Measurements from ENCODE around the gene MYO7B.
"Not testable (repeated sequence)": the region's sequence is repeated elsewhere in the genome, so short reads cannot be mapped to it uniquely, and the experiment has no call there.

The MYO7B gene

DNA sequence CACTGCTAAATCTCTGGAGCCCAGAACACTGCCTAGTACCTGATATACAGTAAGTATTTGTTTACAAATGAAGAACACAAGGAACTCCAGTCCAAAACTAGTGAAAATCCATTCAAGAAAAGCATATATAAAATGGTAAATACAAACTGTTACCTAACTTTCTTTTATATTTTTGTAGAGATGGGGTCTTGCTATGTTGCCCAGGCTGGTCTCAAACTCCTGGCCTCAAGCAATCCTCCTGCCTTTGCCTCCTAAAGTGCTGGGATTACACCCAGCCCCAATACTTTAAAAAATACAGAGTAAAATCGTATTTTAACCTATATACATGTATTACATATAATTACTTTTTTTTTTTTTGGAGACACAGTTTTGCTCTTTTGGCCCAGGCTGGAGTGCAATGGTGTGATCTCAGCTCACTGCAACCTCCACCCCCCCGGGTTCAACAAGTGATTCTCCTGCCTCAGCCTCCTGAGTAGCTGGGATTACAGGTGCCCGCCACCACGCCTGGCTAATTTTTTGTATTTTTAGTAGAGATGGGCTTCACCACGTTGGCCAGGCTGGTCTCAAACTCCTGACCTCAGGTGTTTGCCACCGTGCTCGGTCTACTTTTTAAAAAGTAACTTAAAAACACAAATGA is 11.2 kb upstream of the MYO7B start:
- not testable (repeated sequence) for DNase-seq

- DNase-seq: no peak
Observed at GRCh38 chr2:127525691-127526131, 9.8 kb upstream of the MYO7B start.

DNA sequence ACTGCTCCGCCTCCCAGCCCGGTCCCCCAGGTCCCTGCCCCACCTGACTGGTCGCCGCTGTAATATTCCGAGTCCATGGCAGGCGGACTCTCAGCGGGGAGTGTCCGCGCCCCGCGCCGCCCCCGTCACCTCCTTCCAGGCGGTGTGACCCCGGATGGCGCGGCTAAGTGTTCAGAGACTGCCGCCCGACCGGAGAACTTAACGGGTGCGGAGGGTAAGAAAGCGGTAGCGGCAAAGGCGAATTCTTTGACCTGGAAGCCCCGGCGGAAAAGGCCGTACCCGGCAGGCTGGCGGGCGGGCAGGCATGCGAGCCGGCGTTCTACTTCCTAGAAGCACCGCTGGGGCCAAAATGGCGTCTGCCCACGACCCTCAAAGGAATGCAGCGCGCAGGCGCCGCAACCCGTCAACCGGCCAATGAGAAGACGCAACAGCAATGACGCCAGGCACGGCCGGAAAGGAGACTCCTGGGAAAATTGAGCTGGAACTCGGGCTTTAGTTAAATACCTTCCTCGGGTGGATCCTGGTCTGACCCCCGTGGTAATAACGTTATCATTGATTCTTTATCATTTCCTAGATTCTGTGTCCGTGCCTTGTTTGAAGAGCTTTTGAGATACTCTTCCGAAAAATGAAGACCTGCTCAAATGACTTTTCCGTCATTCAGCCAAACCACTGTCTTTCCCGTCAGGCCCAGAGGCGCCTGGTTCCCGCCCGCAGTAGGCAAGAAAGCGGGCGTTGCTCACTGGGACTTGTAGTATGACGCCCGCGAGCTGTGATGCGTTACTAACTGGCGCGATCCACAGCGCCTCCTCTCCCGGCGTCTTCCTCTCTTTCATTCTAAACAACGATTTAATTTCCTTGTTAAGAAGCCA is 9.1 kb upstream of the MYO7B start, which contains the start of gene IWS1:
Gene IWS1 (minus strand): TSS at position 358 of the 869 bp plus-strand sequence. CDS start 281 bp downstream, at position 77.
- DNase-seq: peak; percentile 97

GRCh38 chr2:127527001-127527804 is 8.3 kb upstream of the MYO7B start:
- DNase-seq: no peak

DNA sequence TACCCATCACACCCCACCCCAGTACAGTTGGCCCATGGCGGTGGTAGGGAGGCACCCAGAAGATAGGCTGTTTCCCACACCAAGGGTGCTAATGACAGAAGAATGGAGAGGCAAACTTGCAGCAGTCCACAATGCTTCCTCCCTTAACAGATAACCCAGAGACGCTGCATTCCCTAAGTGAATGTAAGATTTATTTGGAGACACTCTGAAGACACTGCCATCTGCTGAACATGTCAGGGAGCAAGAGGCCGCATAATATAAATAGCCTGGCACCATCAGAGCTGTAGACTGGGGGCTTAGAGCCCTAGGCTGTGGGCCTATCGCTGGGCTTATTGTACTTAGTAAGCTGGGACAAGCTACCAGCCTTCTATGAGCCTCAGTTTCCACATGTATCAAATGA is 7.0 kb upstream of the MYO7B start:
- DNase-seq: no peak

DNA sequence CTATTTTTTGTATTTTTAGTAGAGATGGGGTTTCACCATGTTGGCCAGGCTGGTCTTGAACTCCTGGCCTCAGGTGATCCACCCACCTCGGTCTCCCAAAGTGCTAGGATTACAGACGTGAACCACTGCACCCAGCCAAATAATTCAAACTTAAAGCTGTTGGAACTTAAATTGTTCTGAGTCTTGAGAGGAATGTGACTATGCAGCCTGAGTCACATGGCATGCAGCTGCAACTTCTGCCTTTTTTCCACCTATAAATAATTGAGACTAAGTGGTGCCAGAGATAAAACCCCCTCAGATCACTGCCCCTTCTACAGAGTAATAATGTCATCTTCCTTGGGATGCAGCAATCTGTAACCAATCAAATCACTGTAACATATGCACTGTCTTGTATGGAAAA is 6.1 kb upstream of the MYO7B start:
- not testable (repeated sequence) for DNase-seq

DNA sequence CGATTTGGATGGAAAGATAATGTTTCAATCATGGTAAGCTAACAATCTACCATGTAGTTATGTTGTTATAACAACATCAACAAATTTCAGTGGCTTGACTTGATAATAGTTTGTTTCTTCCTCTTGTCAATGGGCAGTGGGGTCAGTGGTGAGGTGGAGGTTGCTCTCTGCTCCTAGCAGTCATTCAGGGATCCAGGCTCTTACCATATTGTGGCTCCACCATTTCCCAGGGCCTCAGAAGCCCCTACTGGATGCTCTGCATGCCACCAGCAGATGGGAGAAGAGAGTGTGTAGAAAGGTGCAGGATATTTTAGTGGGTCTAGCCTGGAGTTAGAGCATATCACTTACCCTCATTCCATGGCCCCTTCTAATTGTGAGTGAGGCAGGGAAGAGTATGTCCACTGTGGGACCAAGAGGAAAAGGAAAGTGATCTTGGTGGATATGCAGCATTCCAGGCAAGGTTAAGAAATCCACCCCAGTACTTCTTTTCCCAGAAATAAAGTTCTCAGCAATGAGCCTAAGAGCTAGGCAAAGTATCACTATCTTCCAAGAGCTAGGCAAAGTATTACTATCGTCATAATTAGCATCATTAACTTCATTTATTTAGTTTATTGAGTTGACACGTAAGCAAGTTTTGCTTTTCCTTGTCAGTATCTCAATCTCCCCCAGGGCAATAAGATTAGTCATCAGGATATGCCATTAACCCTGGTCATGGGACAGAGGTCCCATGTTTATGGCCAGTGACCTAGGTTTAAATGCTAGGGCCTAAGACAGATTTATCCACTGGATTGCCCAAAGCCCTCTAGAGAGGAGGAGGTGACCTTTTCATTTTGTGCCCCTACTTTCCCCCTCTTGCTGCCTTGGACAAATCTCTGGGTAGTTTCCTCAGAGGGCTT is 5.0 kb upstream of the MYO7B start:
- DNase-seq: no peak

DNA sequence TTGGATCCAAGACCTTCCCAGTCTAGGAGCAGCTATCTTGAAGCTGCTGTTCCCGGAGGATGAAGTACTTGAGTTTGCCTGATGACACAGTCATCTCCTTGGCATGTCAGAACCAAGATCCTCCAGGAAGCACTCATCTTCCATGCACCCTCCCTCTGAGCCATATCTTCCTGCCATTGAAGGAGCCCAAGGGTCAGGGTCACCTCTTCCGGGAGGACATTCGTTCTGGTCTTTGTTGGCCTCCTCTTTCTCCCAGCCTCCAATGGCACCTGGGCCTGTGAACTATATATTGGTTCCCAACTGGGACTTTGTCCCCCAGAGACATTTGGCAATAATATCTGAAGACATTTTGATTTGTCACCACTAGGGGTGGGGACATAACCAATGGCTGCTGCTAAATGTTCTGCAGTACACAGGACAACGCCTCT is 4.2 kb upstream of the MYO7B start:
- no peak for DNase-seq

DNA sequence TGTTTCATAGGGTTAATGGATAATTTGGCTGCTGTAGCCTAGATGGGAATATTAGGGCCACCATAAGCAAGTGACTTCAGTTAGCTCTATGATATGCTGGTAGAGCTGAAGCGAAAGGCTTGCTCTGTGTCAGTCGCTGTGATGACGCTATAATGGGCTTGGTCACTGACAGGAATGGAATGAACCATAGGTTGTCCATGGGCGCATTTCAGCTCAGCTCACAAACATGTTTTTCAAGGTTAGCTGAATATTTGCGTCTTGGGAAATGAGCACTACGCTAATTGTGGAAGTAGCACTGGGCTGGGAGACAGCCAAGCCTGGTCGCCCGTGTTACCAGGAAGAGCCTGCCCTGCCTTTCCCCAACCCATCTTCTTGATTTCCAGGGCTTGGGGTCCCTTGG is 3.2 kb upstream of the MYO7B start:
- DNase-seq: no peak

- no peak for DNase-seq
Observed at GRCh38 chr2:127535918-127536317, 435 bp downstream of the MYO7B start.

DNA sequence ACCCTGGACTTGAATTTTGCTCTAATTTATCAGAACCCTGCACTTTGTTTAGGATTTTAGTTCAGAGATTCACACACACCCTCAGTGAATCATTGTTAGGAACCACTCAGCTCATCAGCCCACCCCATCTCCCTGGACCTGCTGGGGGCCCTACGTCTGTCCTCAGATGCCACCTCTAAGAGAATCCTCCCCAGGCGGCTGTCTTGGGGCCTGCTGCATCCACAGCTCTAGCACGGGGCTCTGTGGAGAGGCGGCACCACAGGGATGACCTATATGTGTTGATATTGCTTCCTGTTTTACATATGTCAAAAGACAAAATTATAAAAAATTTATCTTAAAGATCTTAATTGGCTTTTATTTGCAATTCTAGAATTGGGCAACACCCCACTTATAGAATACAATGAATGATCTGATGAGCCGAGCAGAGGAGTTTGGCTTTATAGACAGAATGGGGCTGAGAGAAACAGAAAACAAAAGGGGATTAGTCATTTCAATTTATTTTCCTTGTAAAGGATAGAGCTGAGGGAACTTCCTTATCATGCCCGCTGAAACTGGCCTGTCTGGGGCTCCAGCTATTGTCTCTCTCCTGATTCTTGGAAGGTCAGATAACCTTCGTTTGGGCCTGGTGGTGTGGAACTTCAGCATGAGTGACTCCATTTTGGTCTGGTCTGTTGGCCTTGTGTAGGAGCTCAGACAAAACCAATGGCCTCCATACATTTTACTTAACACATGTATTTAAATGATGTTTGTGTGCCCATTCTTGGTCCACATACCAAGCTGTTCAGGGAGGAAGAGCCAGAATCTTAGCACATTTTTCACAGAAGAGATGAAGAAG is 1.4 kb downstream of the MYO7B start:
- no peak for DNase-seq

GRCh38 chr2:127537644-127538043 is 2.2 kb downstream of the MYO7B start:
- no peak for DNase-seq

DNA sequence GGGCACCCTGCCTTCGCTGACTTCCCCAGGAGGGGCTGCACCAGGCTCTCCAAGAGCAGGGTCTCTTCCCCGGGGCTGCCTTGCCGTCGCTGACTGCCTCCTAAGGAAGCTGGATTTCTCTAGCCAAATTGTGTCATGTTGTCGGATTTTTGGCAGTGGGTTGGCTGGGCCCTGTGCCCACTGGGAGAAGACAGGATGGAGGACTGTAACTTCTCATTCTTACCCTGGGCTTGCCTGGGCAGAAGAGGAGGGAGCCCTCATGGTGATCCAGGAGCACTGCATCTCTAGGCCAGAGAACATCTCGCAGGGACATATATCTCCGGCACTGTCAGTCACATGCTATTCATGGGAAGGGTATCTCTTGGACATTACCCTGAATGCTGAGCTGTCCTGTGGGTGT is 6.3 kb downstream of the MYO7B start:
- DNase-seq: no peak

- DNase-seq: no peak
Observed at GRCh38 chr2:127542231-127542630, 6.7 kb downstream of the MYO7B start.

- not testable (repeated sequence) for DNase-seq
Observed at GRCh38 chr2:127543013-127543501, 7.6 kb downstream of the MYO7B start.

GRCh38 chr2:127545189-127545588 is 9.7 kb downstream of the MYO7B start:
- no peak for DNase-seq

DNA sequence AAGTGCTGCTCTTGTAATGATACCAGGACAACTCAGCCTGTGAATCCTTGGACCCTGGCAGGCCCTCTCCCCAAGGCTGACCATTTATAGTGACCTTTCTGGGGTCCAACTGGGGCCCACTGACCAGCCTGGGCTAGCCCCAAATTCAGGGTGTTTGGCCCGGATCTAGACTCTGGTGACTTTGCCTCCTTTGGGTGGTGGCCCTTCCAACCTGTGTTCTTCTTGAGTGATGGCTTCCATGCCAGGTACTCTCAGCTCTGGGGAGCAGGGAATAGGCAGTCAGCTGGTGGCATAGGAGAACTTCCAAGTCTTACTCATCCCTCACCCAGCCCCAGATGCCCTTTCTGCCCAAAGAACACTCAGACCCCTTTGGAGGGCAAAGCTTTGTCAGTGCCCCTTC is 10.3 kb downstream of the MYO7B start:
- no peak for DNase-seq

DNA sequence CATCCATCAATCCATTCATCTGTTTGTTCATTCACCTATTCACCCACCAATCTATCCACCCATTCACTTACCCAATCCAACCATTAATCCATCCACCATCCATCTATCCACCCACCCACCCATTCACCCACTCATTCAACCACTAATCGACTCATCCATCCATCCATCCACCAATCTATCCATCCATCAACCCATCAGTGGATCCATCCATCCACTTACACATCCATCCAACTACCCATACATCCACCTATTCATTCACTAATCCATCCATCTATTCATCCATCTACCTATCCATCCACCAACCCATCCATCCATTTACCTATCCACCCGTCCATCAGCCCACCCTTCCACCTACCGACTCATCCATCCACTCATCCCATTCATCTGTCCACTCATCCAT is 11.3 kb downstream of the MYO7B start:
- no peak for DNase-seq

- no peak for DNase-seq
Observed at GRCh38 chr2:127551221-127551930, 15.9 kb downstream of the MYO7B start.

DNA sequence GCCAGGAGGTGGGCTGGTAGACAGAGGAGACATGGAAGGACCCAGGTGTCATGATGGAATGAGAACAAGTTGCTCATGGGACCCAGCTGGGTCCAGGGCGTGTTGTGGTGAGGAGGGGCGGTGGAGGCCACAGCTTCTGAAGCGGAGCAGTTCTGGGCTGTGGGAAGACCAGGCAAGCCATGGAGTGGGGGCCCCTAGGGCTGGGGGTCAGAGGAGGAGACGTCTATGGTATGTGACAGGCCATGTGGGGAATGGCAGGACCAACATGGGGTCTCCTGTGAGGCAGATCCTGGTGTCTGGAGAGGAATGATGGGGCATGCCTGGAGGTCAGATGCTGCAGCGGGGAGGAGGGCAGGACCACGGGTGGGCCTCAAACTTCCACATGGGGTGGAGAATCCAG is 16.9 kb downstream of the MYO7B start:
- no peak for DNase-seq
